Measurements from ENCODE around the gene PGRMC2. TPM values are rescaled to one million over a fixed set of nuclear protein-coding genes. Genes with fewer than 3 reads are reported as not detected.

PGRMC2 gene
- total RNA-seq, 4 donors from 2014 or later: 8.3 to 26.7 (median 13.0) TPM

- in situ Hi-C loops (cut with MboI; ENCODE audit: low sequenced_read_pairs in 4 of 4): loop anchor here in 1 of 4 donors (25.0 kb wide), 1 partner anchor 513 kb away; the partner anchor contains the start of gene JADE1
- no peak for TF ChIP-seq POLR2A (IDR thresholded peaks at IDR 0.05)
- TF ChIP-seq, protein P1, sequence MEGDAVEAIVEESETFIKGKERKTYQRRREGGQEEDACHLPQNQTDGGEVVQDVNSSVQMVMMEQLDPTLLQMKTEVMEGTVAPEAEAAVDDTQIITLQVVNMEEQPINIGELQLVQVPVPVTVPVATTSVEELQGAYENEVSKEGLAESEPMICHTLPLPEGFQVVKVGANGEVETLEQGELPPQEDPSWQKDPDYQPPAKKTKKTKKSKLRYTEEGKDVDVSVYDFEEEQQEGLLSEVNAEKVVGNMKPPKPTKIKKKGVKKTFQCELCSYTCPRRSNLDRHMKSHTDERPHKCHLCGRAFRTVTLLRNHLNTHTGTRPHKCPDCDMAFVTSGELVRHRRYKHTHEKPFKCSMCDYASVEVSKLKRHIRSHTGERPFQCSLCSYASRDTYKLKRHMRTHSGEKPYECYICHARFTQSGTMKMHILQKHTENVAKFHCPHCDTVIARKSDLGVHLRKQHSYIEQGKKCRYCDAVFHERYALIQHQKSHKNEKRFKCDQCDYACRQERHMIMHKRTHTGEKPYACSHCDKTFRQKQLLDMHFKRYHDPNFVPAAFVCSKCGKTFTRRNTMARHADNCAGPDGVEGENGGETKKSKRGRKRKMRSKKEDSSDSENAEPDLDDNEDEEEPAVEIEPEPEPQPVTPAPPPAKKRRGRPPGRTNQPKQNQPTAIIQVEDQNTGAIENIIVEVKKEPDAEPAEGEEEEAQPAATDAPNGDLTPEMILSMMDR (IDR thresholded peaks at IDR 0.05 in 4 of 5, conservative IDR thresholded peaks at IDR 0.05 in 1 of 5): no peak
- ATAC-seq (no peak), DNase-seq (no peak)
- H3K27me3 ChIP-seq: no peaks in the 10 kb centered on the region
- H3K36me3 ChIP-seq: no peaks in the 10 kb centered on the region
- H3K27ac ChIP-seq: no peak overlapping the region
- intact Hi-C loops (cut with DNase I; ENCODE audit: low total_unique reads): no loop called here
- no peaks in the 10 kb centered on the region for H3K9me3 ChIP-seq
- H3K4me3 ChIP-seq: no peak overlapping the region
- no peaks in the 10 kb centered on the region for H3K4me1 ChIP-seq
These were observed 11.2 kb upstream of the PGRMC2 start for GRCh38 chr4:128298852-128299251.

GRCh38 chr4:128298146-128298758 is 10.6 kb upstream of the PGRMC2 start:
- TF ChIP-seq, protein P1 (IDR thresholded peaks at IDR 0.05 in 4 of 5, conservative IDR thresholded peaks at IDR 0.05 in 1 of 5): no peak
- no peak for TF ChIP-seq POLR2A (IDR thresholded peaks at IDR 0.05)
- Histone ChIP-seq H3K27me3 (no peaks in the 10 kb centered on the region), H3K27ac (no peak overlapping the region), H3K9me3 (no peaks in the 10 kb centered on the region), H3K4me3 (no peak overlapping the region), H3K4me1 (no peaks in the 10 kb centered on the region), H3K36me3 (no peaks in the 10 kb centered on the region)
- ATAC-seq: no peak
- intact Hi-C loops (cut with DNase I; ENCODE audit: low total_unique reads): no loop called here
- DNase-seq: no peak
- in situ Hi-C loops (cut with MboI; ENCODE audit: low sequenced_read_pairs in 4 of 4): loop anchor here in 1 of 4 donors (25.0 kb wide), 1 partner anchor 514 kb away; the partner anchor contains the start of gene JADE1

GRCh38 chr4:128295255-128295654 is 7.6 kb upstream of the PGRMC2 start:
- Histone ChIP-seq H3K36me3 (no peaks in the 10 kb centered on the region), H3K4me1 (no peaks in the 10 kb centered on the region), H3K27ac (no peak overlapping the region), H3K4me3 (no peak overlapping the region), H3K27me3 (no peaks in the 10 kb centered on the region), H3K9me3 (no peaks in the 10 kb centered on the region)
- no peak for TF ChIP-seq POLR2A (IDR thresholded peaks at IDR 0.05)
- TF ChIP-seq, protein P1 (IDR thresholded peaks at IDR 0.05 in 4 of 5, conservative IDR thresholded peaks at IDR 0.05 in 1 of 5): no peak
- in situ Hi-C loops (cut with MboI; ENCODE audit: low sequenced_read_pairs in 4 of 4): loop anchor here in 1 of 4 donors (25.0 kb wide), 1 partner anchor 517 kb away; the partner anchor contains the start of gene JADE1
- intact Hi-C loops (cut with DNase I; ENCODE audit: low total_unique reads): no loop called here
- ATAC-seq (no peak), DNase-seq (no peak)

- ATAC-seq (no peak), DNase-seq (no peak)
- intact Hi-C loops (cut with DNase I; ENCODE audit: low total_unique reads): no loop called here
- H3K9me3 ChIP-seq: no peaks in the 10 kb centered on the region
- H3K36me3 ChIP-seq: no peaks in the 10 kb centered on the region
- H3K27me3 ChIP-seq: no peaks in the 10 kb centered on the region
- no peaks in the 10 kb centered on the region for H3K4me1 ChIP-seq
- no peak for TF ChIP-seq POLR2A (IDR thresholded peaks at IDR 0.05)
- TF ChIP-seq, protein P1 (IDR thresholded peaks at IDR 0.05 in 4 of 5, conservative IDR thresholded peaks at IDR 0.05 in 1 of 5): no peak
- H3K4me3 ChIP-seq: no peak overlapping the region
- no peak overlapping the region for H3K27ac ChIP-seq
- in situ Hi-C loops (cut with MboI; ENCODE audit: low sequenced_read_pairs in 4 of 4): loop anchor here in 1 of 4 donors (25.0 kb wide), 1 partner anchor 518 kb away; the partner anchor contains the start of gene JADE1
These were observed 6.9 kb upstream of the PGRMC2 start for GRCh38 chr4:128294464-128294863.

Measured in gastrocnemius medialis (tissue), 4 donors.